ENCODE results near the gene FAM131A. TPM values are rescaled to one million over a fixed set of nuclear protein-coding genes. Genes with fewer than 3 reads are reported as not detected.

Gene FAM131A, protein sequence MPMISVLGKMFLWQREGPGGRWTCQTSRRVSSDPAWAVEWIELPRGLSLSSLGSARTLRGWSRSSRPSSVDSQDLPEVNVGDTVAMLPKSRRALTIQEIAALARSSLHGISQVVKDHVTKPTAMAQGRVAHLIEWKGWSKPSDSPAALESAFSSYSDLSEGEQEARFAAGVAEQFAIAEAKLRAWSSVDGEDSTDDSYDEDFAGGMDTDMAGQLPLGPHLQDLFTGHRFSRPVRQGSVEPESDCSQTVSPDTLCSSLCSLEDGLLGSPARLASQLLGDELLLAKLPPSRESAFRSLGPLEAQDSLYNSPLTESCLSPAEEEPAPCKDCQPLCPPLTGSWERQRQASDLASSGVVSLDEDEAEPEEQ
- total RNA-seq: 32.0 TPM

GRCh38 chr3:184337399-184337714 lies at the start of gene FAM131A:
Gene FAM131A, plus strand, starts transcription at chr3:184337600. Its CDS starts 31 bp downstream, at chr3:184337631.

GRCh38 chr3:184298759-184299487 lies 38.5 kb upstream of the FAM131A start, which contains the start of gene PSMD2:
Gene PSMD2, plus strand, starts transcription at chr3:184299241. Its CDS starts 26 bp downstream, at chr3:184299267.

GRCh38 chr3:184314363-184314699 lies 23.1 kb upstream of the FAM131A start, which contains the start of gene EIF4G1:
Gene EIF4G1, plus strand, starts transcription at chr3:184314606. Its CDS starts 1,191 bp downstream, at chr3:184315797.

GRCh38 chr3:184361532-184361931 lies 24.1 kb downstream of the FAM131A start, which contains the start of the genes CLCN2 and POLR2H:
Gene CLCN2, minus strand, starts transcription at chr3:184361605. Its CDS starts 126 bp downstream, at chr3:184361479.
Gene POLR2H, plus strand, starts transcription at chr3:184361710. Its CDS starts 1,783 bp downstream, at chr3:184363493.

DNA sequence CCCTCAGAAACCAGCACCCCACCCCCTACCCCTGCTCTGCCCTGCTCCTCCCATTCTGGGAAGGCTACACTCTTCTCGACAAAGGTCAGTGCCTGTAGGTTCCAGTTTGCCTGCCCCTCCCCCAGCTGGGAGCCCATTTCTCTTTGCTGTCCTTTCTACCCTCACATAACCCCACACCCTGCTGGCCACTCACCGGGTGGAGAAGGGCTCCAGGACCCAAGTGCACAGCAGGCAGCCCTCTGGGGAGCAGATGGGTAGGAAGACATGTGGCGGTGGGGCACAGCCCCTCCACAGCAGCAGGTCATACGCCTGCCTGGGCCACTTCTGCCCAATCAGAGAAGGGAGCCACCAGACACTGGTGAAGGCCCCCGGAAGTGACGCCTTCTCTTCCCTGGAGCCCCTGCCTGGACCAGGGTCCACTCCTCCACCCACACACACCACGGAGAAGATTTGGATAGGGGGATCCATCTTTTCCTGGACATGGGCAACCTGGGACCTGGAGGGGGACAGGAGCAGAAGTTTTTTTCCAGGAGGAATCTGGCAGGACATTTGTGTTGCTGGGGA lies 40.6 kb downstream of the FAM131A start, which contains the start of gene THPO:
Gene THPO, minus strand, starts transcription at position 326 of the 564 bp plus-strand sequence. CDS start 1,948 bp downstream, outside the sequence.

GRCh38 chr3:184379358-184380184 lies 42.2 kb downstream of the FAM131A start, which contains the start of gene CHRD:
Gene CHRD, plus strand, starts transcription at chr3:184380054. Its CDS starts 265 bp downstream, at chr3:184380319.

Other genes with a start within 250 kb of the FAM131A start
- not detected for gene HTR3E, start 240.5 kb upstream of the FAM131A start, total RNA-seq
- gene EIF2B5, start 202.2 kb upstream of the FAM131A start, total RNA-seq: 44.0 TPM
- 66.6 TPM for gene DVL3, start 182.2 kb upstream of the FAM131A start, total RNA-seq
- 273 TPM for gene AP2M1, start 162.7 kb upstream of the FAM131A start, total RNA-seq
- 60.0 TPM for gene ABCF3, start 151.4 kb upstream of the FAM131A start, total RNA-seq
- gene VWA5B2, start 108.0 kb upstream of the FAM131A start, total RNA-seq: 1.2 TPM
- 27.2 TPM for gene ALG3, start 88.6 kb upstream of the FAM131A start, total RNA-seq
- gene EEF1AKMT4, start 87.9 kb upstream of the FAM131A start, total RNA-seq: not detected
- 1.1 TPM for gene CAMK2N2, start 76.0 kb upstream of the FAM131A start, total RNA-seq
- 2.0 TPM for gene ECE2, start 61.6 kb upstream of the FAM131A start, total RNA-seq
- 236 TPM for gene PSMD2, start 38.4 kb upstream of the FAM131A start, total RNA-seq
- gene EIF4G1, start 23.0 kb upstream of the FAM131A start, total RNA-seq: 155 TPM
- gene CLCN2, start 24.0 kb downstream of the FAM131A start, total RNA-seq: 11.0 TPM
- 62.1 TPM for gene POLR2H, start 24.1 kb downstream of the FAM131A start, total RNA-seq
- gene THPO, start 40.6 kb downstream of the FAM131A start, total RNA-seq: not detected
- 26.8 TPM for gene CHRD, start 42.5 kb downstream of the FAM131A start, total RNA-seq
- 32.2 TPM for gene EPHB3, start 224.2 kb downstream of the FAM131A start, total RNA-seq

Data from camera-type eye (tissue), 1 donor.